GM12878 (cell line): ENCODE results near the gene PPP3CA. TPM values are rescaled to one million over a fixed set of nuclear protein-coding genes. Genes with fewer than 3 reads are reported as not detected.

ENCODE experiments used
- ATAC-seq: fragments of 200-7000 bp; cut with Tn5 transposase; 3 replicates; pipeline ENCODE4 v1.9.1; 2020; ENCODE audit warnings: mild to moderate bottlenecking, moderate library complexity
- BruUV-seq: library from RNA; stranded (reverse); fragments of 400-500 nt; replicated peaks from 2 replicates; lab custom pipeline; 2021; lab: Mats Ljungman, UMichigan
- CTCF ChIA-PET: fragments of 300-600 bp; sonication (Branson Sonifier 250); formaldehyde crosslinking; extraction: SDS; loops from one replicate; lab custom pipeline; 2021; ENCODE audit warnings: inconsistent platforms; lab: Yijun Ruan, JAX
- POLR2A ChIA-PET: fragments of 350-600 bp; formaldehyde crosslinking; extraction: SDS; loops from one replicate; lab custom pipeline; 2021; ENCODE audit warnings: inconsistent platforms; lab: Charles Lee
- RAD21 ChIA-PET: fragments of 300-600 bp; sonication (Branson Sonifier 250); formaldehyde crosslinking; loops from one replicate; lab custom pipeline; 2023; ENCODE audit warnings: antibody characterized with exemption; ENCODE audit not compliant: unreplicated experiment; lab: Charles Lee
- SMC1A ChIA-PET: fragments of 300-600 bp; sonication (Branson Sonifier 250); formaldehyde crosslinking; loops from one replicate; lab custom pipeline; 2023; ENCODE audit not compliant: unreplicated experiment, uncharacterized antibody; lab: Charles Lee
- DNase-seq: peaks from one replicate; pipeline ENCODE4 v3.0.0-alpha.2; 2011; ENCODE audit warnings: low read depth, low spot score
- FAIRE-seq: peaks from 3 replicates; lab custom pipeline; 2011; peaks lifted over from hg19 to GRCh38; lab: Jason Lieb, UNC
- H2AFZ ChIP-seq: 2 replicates; pipeline ENCODE4 v1.6.0; 2011; ENCODE audit warnings: low read depth, low read length, control low read depth; ENCODE audit not compliant: control insufficient read depth
- H3K27ac ChIP-seq: 2 replicates; pipeline ENCODE4 v1.5.1; 2011; ENCODE audit warnings: control low read depth; ENCODE audit not compliant: control insufficient read depth, insufficient read depth
- H3K27me3 ChIP-seq, 2 experiments: replicated peaks in 1 of 2; 2 replicates each; pipeline versions ENCODE4 v1.6.0 to v1.6.1; 2011; ENCODE audit warnings: low read length in 1 of 2; ENCODE audit not compliant: control insufficient read depth in 2 of 2, insufficient read depth in 2 of 2
- H3K36me3 ChIP-seq, 2 experiments: 2 replicates each; pipeline ENCODE4 v1.5.1; 2011; ENCODE audit warnings: low read length in 1 of 2; ENCODE audit not compliant: control insufficient read depth in 2 of 2, insufficient read depth in 2 of 2
- H3K4me1 ChIP-seq: 2 replicates; pipeline ENCODE4 v1.6.1; 2011; ENCODE audit warnings: mild to moderate bottlenecking, low read length, moderate library complexity, mixed read lengths; ENCODE audit not compliant: control insufficient read depth, insufficient read depth
- H3K4me2 ChIP-seq: 2 replicates; pipeline ENCODE4 v1.6.0; 2011; ENCODE audit warnings: control low read depth; ENCODE audit not compliant: control insufficient read depth, insufficient read depth
- H3K4me3 ChIP-seq: fragments of 200-600 bp; sonication (generic); 2 replicates; pipeline ENCODE4 v1.5.1; 2016
- H3K79me2 ChIP-seq: 2 replicates; pipeline ENCODE4 v1.6.0; 2011; ENCODE audit warnings: low read length; ENCODE audit not compliant: control insufficient read depth, insufficient read depth
- H3K9ac ChIP-seq: 2 replicates; pipeline ENCODE4 v1.8.0; 2011; ENCODE audit warnings: low read length, control low read depth, mixed read lengths; ENCODE audit not compliant: control insufficient read depth, insufficient read depth
- H3K9me3 ChIP-seq: replicated peaks from 3 replicates; pipeline ENCODE4 v1.5.1; 2011; ENCODE audit warnings: mild to moderate bottlenecking, low read length; ENCODE audit not compliant: control insufficient read depth, insufficient read depth
- H4K20me1 ChIP-seq: 2 replicates; pipeline ENCODE4 v1.6.0; 2011; ENCODE audit not compliant: control insufficient read depth, insufficient read depth
- ATF2 ChIP-seq: IDR thresholded peaks from 2 replicates; pipeline ENCODE4 v1.6.1; 2012; ENCODE audit warnings: low read length, inconsistent platforms
- IRF5 ChIP-seq: fragments of 450-650 bp; IDR thresholded peaks from 2 replicates; pipeline ENCODE4 v1.6.1; 2017; ENCODE audit warnings: borderline replicate concordance
- JUND ChIP-seq: IDR thresholded peaks from 2 replicates; pipeline ENCODE4 v1.6.1; 2012; ENCODE audit warnings: low read depth, mild to moderate bottlenecking, low read length, improper control_type of control experiment, moderate library complexity
- KLF5 ChIP-seq: fragments of 450-650 bp; IDR thresholded peaks from 2 replicates; pipeline ENCODE4 v1.6.1; 2014; ENCODE audit warnings: mild to moderate bottlenecking; ENCODE audit not compliant: partially characterized antibody
- MEF2A ChIP-seq: IDR thresholded peaks from 2 replicates; pipeline ENCODE4 v1.6.1; 2011; ENCODE audit warnings: low read depth, mild to moderate bottlenecking, low read length, moderate library complexity; ENCODE audit not compliant: insufficient read depth
- RBBP5 ChIP-seq: fragments of 200-600 bp; sonication (generic); conservative IDR thresholded peaks from 2 replicates; pipeline ENCODE4 v1.6.1; 2016
- TCF3 ChIP-seq: IDR thresholded peaks from 2 replicates; pipeline ENCODE4 v1.6.1; 2012; ENCODE audit warnings: low read depth, mild to moderate bottlenecking, low read length, borderline replicate concordance; ENCODE audit not compliant: insufficient read depth
- YY1 ChIP-seq: IDR thresholded peaks from 2 replicates; pipeline ENCODE4 v1.6.1; 2011; ENCODE audit warnings: low read depth, mild to moderate bottlenecking, low read length
- ZBTB40 ChIP-seq: fragments of 450-650 bp; IDR thresholded peaks from 2 replicates; pipeline ENCODE4 v1.6.1; 2016; ENCODE audit warnings: mild to moderate bottlenecking, moderate library complexity, borderline replicate concordance
- WGBS: methylation state at CpG from one replicate; pipeline ENCODE4 v1.1.6; 2016; ENCODE audit warnings: low lambda C conversion rate; ENCODE audit not compliant: insufficient replicate concordance, insufficient coverage; ENCODE audit errors: missing lambda C conversion rate; 5-methylcytosine and 5-hydroxymethylcytosine counted together
- in situ Hi-C: fragments of 300-500 bp; cut with MboI; formaldehyde crosslinking; loops from 9 replicates; pipeline ENCODE4 v1.14.3; 2018; ENCODE audit warnings: mixed read lengths
- intact Hi-C: fragments of 100-400 bp; cut with micrococcal nuclease; formaldehyde crosslinking; loops from one replicate; pipeline ENCODE4 v1.14.2; 2022; ENCODE audit not compliant: unreplicated experiment
- polyA plus RNA-seq, 11 experiments: library from polyadenylated mRNA; depleted of rRNA in 4 of 11; unstranded in 6 of 11; stranded (reverse) in 5 of 11; fragments of >200 nt; fragmentation: Nextera tagmentation in 4 of 11; fragmentation: Illumina TruSeq in 1 of 11; extraction: Ambion mirVana in 4 of 11; extraction: Trizol in 1 of 11; gene quantifications; 1 replicate in 1 of 11; 2 replicates in 10 of 11; pipeline versions ENCODE4 v1.2.1 to v1.2.3, GENCODE V29; 2011 to 2016; ENCODE audit warnings: inconsistent platforms in 2 of 11, missing spikeins in 2 of 11, low read depth in 1 of 11
- total RNA-seq, 4 experiments: library from RNA; depleted of rRNA in 3 of 4; stranded (reverse); fragments of >200 nt in 3 of 4; fragmentation: Illumina TruSeq in 1 of 4; extraction: Trizol in 1 of 4; gene quantifications; 2 replicates each; pipeline versions ENCODE4 v1.2.1 to v1.2.3, GENCODE V29; 2013 to 2021
- TF ChIP-seq, protein P1 (sequence below): fragments of 450-650 bp; formaldehyde crosslinking; IDR thresholded peaks from 2 replicates; pipeline ENCODE4 v1.5.0; 2022; ENCODE audit warnings: mild to moderate bottlenecking, missing genetic modification characterization
- TF ChIP-seq, protein P2 (sequence below): IDR thresholded peaks from 2 replicates; pipeline ENCODE4 v1.6.1; 2012; ENCODE audit warnings: low read depth, low read length, improper control_type of control experiment
- TF ChIP-seq, protein P3 (sequence below): IDR thresholded peaks from 2 replicates; pipeline ENCODE4 v1.6.1; 2011; ENCODE audit warnings: low read depth, mild to moderate bottlenecking, low read length, moderate library complexity, borderline replicate concordance; ENCODE audit errors: extremely low read depth

PPP3CA gene
- total and polyA plus RNA-seq, 10 of the 15 experiments (the other 5 are each of a cell fraction or from before 2014, with no cell fraction given): 0.33 to 9.0 (median 1.0) TPM

DNA sequence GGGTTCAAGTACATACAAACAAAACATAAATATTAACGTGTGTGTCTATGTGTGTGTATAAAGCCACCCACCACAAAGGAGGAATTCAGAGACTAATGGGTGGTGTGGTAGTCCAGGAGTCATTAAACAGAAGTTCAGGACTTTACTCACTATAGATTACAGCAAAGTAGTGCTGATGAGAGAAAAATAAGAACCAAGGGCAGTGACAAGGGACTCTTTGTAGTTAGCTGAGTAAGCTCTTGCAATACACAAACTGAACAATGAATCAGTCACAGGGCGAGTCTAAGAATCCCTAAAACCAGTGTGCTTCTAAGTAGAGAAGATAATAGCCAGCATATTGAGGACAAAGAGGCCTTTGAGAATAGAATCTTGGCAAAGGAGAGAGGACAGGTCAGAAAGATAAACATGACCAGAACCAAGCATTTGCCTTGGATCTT is 232.4 kb downstream of the PPP3CA start:
- CTCF ChIA-PET: interaction anchor here (1.2 to 1.3 kb wide), 2 partner anchors 28 to 616 kb away, joined by 3 to 4 read pairs; no protein-coding TSS in a partner anchor
- H3K79me2 ChIP-seq: no peaks in the 10 kb centered on the region
- POLR2A ChIA-PET: no interaction called here
- TF ChIP-seq, protein P1, sequence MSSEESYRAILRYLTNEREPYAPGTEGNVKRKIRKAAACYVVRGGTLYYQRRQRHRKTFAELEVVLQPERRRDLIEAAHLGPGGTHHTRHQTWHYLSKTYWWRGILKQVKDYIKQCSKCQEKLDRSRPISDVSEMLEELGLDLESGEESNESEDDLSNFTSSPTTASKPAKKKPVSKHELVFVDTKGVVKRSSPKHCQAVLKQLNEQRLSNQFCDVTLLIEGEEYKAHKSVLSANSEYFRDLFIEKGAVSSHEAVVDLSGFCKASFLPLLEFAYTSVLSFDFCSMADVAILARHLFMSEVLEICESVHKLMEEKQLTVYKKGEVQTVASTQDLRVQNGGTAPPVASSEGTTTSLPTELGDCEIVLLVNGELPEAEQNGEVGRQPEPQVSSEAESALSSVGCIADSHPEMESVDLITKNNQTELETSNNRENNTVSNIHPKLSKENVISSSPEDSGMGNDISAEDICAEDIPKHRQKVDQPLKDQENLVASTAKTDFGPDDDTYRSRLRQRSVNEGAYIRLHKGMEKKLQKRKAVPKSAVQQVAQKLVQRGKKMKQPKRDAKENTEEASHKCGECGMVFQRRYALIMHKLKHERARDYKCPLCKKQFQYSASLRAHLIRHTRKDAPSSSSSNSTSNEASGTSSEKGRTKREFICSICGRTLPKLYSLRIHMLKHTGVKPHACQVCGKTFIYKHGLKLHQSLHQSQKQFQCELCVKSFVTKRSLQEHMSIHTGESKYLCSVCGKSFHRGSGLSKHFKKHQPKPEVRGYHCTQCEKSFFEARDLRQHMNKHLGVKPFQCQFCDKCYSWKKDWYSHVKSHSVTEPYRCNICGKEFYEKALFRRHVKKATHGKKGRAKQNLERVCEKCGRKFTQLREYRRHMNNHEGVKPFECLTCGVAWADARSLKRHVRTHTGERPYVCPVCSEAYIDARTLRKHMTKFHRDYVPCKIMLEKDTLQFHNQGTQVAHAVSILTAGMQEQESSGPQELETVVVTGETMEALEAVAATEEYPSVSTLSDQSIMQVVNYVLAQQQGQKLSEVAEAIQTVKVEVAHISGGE: no peak
- TF ChIP-seq RBBP5 (no peak), JUND (no peak), TCF3 (no peak), MEF2A (no peak), IRF5 (no peak), ATF2 (no peak), KLF5 (no peak), YY1 (no peak), ZBTB40 (no peak)
- TF ChIP-seq, protein P2, sequence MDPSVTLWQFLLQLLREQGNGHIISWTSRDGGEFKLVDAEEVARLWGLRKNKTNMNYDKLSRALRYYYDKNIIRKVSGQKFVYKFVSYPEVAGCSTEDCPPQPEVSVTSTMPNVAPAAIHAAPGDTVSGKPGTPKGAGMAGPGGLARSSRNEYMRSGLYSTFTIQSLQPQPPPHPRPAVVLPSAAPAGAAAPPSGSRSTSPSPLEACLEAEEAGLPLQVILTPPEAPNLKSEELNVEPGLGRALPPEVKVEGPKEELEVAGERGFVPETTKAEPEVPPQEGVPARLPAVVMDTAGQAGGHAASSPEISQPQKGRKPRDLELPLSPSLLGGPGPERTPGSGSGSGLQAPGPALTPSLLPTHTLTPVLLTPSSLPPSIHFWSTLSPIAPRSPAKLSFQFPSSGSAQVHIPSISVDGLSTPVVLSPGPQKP: no peak
- TF ChIP-seq, protein P3, sequence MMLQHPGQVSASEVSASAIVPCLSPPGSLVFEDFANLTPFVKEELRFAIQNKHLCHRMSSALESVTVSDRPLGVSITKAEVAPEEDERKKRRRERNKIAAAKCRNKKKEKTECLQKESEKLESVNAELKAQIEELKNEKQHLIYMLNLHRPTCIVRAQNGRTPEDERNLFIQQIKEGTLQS: no peak

More for the DNA sequence above, 232.4 kb downstream of the PPP3CA start:
- no peak overlapping the region for H3K4me3 ChIP-seq
- H3K36me3 ChIP-seq: no peaks in the 10 kb centered on the region
- no peaks in the 10 kb centered on the region for H3K4me1 ChIP-seq
- H3K27ac ChIP-seq: no peak overlapping the region
- no peaks in the 10 kb centered on the region for H3K27me3 ChIP-seq
- SMC1A ChIA-PET: no interaction called here
- no peaks in the 10 kb centered on the region for H3K9me3 ChIP-seq
- no peaks in the 10 kb centered on the region for H4K20me1 ChIP-seq
- WGBS: 85% methylated on average over 2 of the region's 2 CpGs
- no peak overlapping the region for H2AFZ ChIP-seq
- ATAC-seq: no peak
- DNase-seq: no peak
- RAD21 ChIA-PET: no interaction called here
- intact Hi-C loops: no loop called here
- in situ Hi-C loops: no loop called here
- H3K9ac ChIP-seq: no peak overlapping the region
- H3K4me2 ChIP-seq: no peak overlapping the region
- no peak for FAIRE-seq
- no TSS peak for BruUV-seq
